ENCODE data around the gene NFIL3. TPM values are rescaled to one million over a fixed set of nuclear protein-coding genes. Genes with fewer than 3 reads are reported as not detected.

NFIL3 gene
- total RNA-seq, 1 experiment from 2014 or later, result 14.5 TPM

DNA sequence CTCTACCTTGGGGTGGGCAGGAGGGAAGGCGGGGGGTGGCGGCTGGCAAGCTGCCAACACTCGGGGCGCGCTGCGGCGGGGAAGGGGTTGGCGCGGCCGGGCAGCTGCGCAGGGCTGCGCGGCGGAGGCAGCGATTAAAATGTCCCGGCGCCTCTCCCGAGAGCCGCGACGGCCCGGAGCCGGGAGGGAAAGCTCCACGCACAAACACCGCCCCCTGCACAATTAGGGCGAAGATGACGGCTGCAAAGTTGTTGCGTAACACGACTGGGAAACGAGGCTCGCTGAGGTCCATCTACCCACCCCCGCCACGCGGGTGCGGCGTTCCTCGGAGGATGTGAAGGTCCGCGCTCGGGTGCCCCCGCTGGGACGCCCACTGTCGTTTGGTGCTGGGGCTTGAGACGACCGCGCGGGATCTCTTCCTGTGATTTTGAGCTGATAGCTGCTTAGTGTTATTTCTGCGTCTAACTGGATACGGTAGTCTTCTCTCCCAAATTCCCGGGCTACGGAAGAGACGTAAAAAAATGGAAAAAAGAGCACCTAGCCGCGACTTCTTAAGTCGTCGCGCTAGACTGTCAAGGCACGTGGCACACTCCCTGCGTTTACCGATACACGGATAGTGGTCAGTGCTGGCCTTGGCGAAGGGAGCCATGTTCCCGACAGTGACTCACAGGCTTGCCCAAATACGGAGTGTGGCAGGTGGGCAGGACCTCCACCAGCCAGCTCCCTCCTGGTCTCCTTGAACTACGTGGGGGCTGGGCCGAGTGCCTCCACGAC lies 958 bp upstream of the NFIL3 start:
- ChIA-PET POLR2A (ENCODE audit: low non-redundant PET) (interaction anchor here (0.6 kb wide), 1 partner anchor 510 kb away, joined by 5 read pairs; no protein-coding TSS in a partner anchor), CTCF (interaction anchor here (0.5 to 1.5 kb wide), 2 partner anchors 111 to 510 kb away, joined by 3 to 7 read pairs; no protein-coding TSS in a partner anchor)
- H3K27ac ChIP-seq (ENCODE audit: low read depth, low read length, poor library complexity, severe bottlenecking), result peak overlapping the region; percentile 57
- no peak for TF ChIP-seq CTCF (conservative IDR thresholded peaks at IDR 0.05; ENCODE audit: low read depth, low read length)
- no peak for TF ChIP-seq EZH2 (IDR thresholded peaks at IDR 0.05; ENCODE audit: borderline replicate concordance, low read depth, low read length, poor library complexity, severe bottlenecking)
- H3K4me3 ChIP-seq (ENCODE audit: low read depth, low read length, poor library complexity, severe bottlenecking), result peak overlapping the region; percentile 83
- no TSS peak for BruUV-seq (replicated peaks)
- no peaks in the 10 kb centered on the region for H3K9me3 ChIP-seq (ENCODE audit: low read depth, low read length, poor library complexity, severe bottlenecking)
- intact Hi-C loops (cut with micrococcal nuclease; ENCODE audit: unreplicated experiment), result loop anchor here (10.0 kb wide), 1 partner anchor 230 kb away; no protein-coding TSS in a partner anchor
- peak; percentile 80 for DNase-seq (ENCODE audit: low spot score)
- peaks cover 18% of the 10 kb centered on the region for H3K4me1 ChIP-seq (ENCODE audit: insufficient read depth, low read length, poor library complexity, severe bottlenecking)
- H3K27me3 ChIP-seq (replicated peaks; ENCODE audit: insufficient read depth, low read depth, low read length, poor library complexity), result no peaks in the 10 kb centered on the region
- H3K36me3 ChIP-seq (ENCODE audit: insufficient read depth, low read length, poor library complexity, severe bottlenecking), result no peaks in the 10 kb centered on the region

DNA sequence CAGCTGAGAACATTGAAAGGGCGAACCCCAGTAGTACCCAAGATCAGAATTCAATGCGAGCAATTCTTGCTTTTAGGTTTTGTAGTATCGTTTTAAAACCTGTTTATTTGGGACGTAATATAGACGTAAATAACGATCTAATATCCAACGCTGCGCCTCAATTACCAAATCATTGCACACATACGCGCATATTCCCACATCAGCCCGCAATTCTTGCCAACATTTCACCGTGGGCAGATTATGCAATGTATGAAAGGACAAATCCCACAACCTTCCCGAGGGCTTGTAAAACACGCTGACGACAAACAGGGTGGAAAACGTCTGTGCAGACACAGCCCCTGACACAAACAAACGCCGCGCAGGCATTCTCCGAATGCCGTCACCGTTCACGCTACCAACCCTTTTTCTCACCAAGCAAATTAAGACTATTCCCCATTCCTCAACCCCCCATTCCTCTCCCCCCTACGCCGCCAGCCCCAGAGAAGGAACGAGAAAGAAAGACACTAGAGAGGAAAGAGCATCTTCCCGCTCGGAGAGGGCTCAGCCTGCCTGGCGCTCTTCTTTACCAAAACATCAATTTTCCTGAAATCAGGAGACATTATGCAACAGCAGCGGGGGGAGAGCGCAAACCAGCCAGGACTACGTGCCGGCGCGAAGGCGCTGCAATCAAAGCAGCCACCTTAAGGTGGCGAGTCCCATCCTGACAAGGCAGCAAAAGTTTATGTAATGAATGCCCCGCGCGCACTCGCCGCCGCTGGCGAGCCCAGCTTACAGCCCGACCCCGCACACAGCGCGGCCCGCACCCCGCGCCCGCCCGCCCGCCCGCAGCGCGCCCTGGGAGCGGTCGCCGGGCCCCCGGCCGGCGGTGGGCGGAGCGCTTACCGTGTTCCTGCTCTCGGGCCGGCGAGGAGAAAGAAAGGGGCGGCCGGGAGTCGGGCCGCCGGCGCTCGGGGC lies 597 bp downstream of the NFIL3 start:
- peak; percentile 82 for DNase-seq (ENCODE audit: low spot score)
- H3K27me3 ChIP-seq (replicated peaks; ENCODE audit: insufficient read depth, low read depth, low read length, poor library complexity), result no peaks in the 10 kb centered on the region

More for the DNA sequence above, 597 bp downstream of the NFIL3 start:
- Histone ChIP-seq H3K36me3 (ENCODE audit: insufficient read depth, low read length, poor library complexity, severe bottlenecking) (no peaks in the 10 kb centered on the region), H3K27ac (ENCODE audit: low read depth, low read length, poor library complexity, severe bottlenecking) (peak overlapping the region; percentile 74), H3K4me1 (ENCODE audit: insufficient read depth, low read length, poor library complexity, severe bottlenecking) (peaks cover 32% of the 10 kb centered on the region), H3K9me3 (ENCODE audit: low read depth, low read length, poor library complexity, severe bottlenecking) (no peaks in the 10 kb centered on the region), H3K4me3 (ENCODE audit: low read depth, low read length, poor library complexity, severe bottlenecking) (peak overlapping the region; percentile 83)
- ChIA-PET CTCF (interaction anchor here (0.6 kb wide), 1 partner anchor 313 kb away, joined by 6 read pairs; no protein-coding TSS in a partner anchor), POLR2A (ENCODE audit: low non-redundant PET) (no interaction called here)
- TF ChIP-seq EZH2 (IDR thresholded peaks at IDR 0.05; ENCODE audit: borderline replicate concordance, low read depth, low read length, poor library complexity, severe bottlenecking), result no peak
- peak; percentile 35; the same call in 1 of the 2 replicates for TF ChIP-seq CTCF (conservative IDR thresholded peaks at IDR 0.05; ENCODE audit: low read depth, low read length)
- intact Hi-C loops (cut with micrococcal nuclease; ENCODE audit: unreplicated experiment), result loop anchor here (10.0 kb wide), 1 partner anchor 228 kb away; no protein-coding TSS in a partner anchor
- TSS peak; percentile 63 for BruUV-seq (replicated peaks)

All from A673 (cell line).